ENCODE data around the gene U2AF1L4. TPM values are rescaled to one million over a fixed set of nuclear protein-coding genes. Genes with fewer than 3 reads are reported as not detected.

The U2AF1L4 gene
- total and polyA plus RNA-seq, 2 of the 4 experiments (the other 2 are of a cell fraction) = 6.1 to 15.0 TPM

GRCh38 chr19:35741203-35741515, 4.1 kb downstream of the U2AF1L4 start:
- H3K9me3 ChIP-seq (ENCODE audit: control insufficient read depth, insufficient read depth, low read length) = no peaks in the 10 kb centered on the region
- H3K23ac ChIP-seq (ENCODE audit: low read depth, low read length) = no peak overlapping the region
- in situ Hi-C loops (cut with MboI; ENCODE audit: low sequenced_read_pairs) = no loop called here
- peaks cover 0 to 18% of the 10 kb centered on the region in 2 experiments; a peak in 2 of 4 replicates for H3K79me1 ChIP-seq (ENCODE audit: low read depth in 1 of 2, low read length in 2 of 2)
- dilution Hi-C loops (cut with HindIII; ENCODE audit: low sequenced_read_pairs, unreplicated experiment) = no loop called here
- BruUV-seq (replicated peaks) = no TSS peak
- POLR2A ChIA-PET (ENCODE audit: unreplicated experiment) = interaction anchor here (0.9 kb wide), 1 partner anchor 18 kb away, joined by 3 read pairs; no protein-coding TSS in a partner anchor
- peak overlapping the region; percentile 39; the same call in 1 of the 2 replicates for H3K14ac ChIP-seq (replicated peaks; ENCODE audit: low read depth, low read length)
- peaks cover 27% of the 10 kb centered on the region for H3K36me3 ChIP-seq (ENCODE audit: control insufficient read depth, insufficient read depth, low read length)
- H4K20me1 ChIP-seq (ENCODE audit: insufficient read depth, low read length) = no peaks in the 10 kb centered on the region; the same call in 1 of the 2 replicates
- peak overlapping the region; percentile 93 for H2AFZ ChIP-seq (replicated peaks; ENCODE audit: low read length, poor library complexity)
- H2BK120ac ChIP-seq (ENCODE audit: low read depth, low read length) = no peak overlapping the region
- H2BK20ac ChIP-seq (ENCODE audit: low read depth, low read length) = no peak overlapping the region
- H4K91ac ChIP-seq (ENCODE audit: insufficient read depth, low read depth, low read length) = no peak overlapping the region
- H3K56ac ChIP-seq (ENCODE audit: extremely low read depth, insufficient read depth, low read length) = no peak overlapping the region
- intact Hi-C loops (cut with micrococcal nuclease) = no loop called here
- H2AK5ac ChIP-seq (ENCODE audit: low read depth, low read length) = no peak overlapping the region
- peak overlapping the region; percentile 62 for H3K9ac ChIP-seq (ENCODE audit: low read depth, low read length)
- no peak overlapping the region for H2BK15ac ChIP-seq (ENCODE audit: low read depth, low read length)
- peak overlapping the region; percentile 61 for H3K4me3 ChIP-seq (ENCODE audit: insufficient read depth, low read depth, low read length)
- no peak overlapping the region for H2AK9ac ChIP-seq (replicated peaks; ENCODE audit: low read depth, low read length, poor library complexity)
- peak overlapping the region; percentile 14; the same call in 1 of the 2 replicates for H3K4ac ChIP-seq (ENCODE audit: low read depth, low read length)
- peak overlapping the region; percentile 72 to 86; a peak in 2 of 4 replicates for H4K8ac ChIP-seq (ENCODE audit: low read depth in 2 of 2, low read length in 2 of 2)
- peaks cover 5% of the 10 kb centered on the region; the same call in 1 of the 2 replicates for H3K9me1 ChIP-seq (ENCODE audit: insufficient read depth, low read length)
- no CpG with 5 or more reads among the region's 12 CpGs for WGBS, 2 experiments (ENCODE audit: extremely low coverage in 2 of 2, insufficient read length in 1 of 2)
- ATAC-seq (ENCODE audit: low read depth) = no peak
- H3K27me3 ChIP-seq (ENCODE audit: control insufficient read depth, insufficient read depth, low read length) = no peaks in the 10 kb centered on the region
- no peak for DNase-seq
- H3K18ac ChIP-seq (ENCODE audit: low read depth, low read length) = no peak overlapping the region
- peak overlapping the region; percentile 98 for H3K4me2 ChIP-seq (ENCODE audit: low read depth, low read length)
- peak overlapping the region; percentile 35 for H2BK5ac ChIP-seq (ENCODE audit: low read depth, low read length, poor library complexity, severe bottlenecking)
- H3K4me1 ChIP-seq (ENCODE audit: control insufficient read depth, insufficient read depth, low read length) = 0 out of 2 replicates have a peak, but pooled peaks cover 3% of the 10 kb centered on the region
- no peak overlapping the region for H4K5ac ChIP-seq (ENCODE audit: low read depth, low read length)
- CTCF ChIA-PET = interaction anchor here (1.2 kb wide), 1 partner anchor 11 kb away, joined by 5 read pairs; no protein-coding TSS in a partner anchor
- peak overlapping the region; percentile 66 for H3K27ac ChIP-seq (ENCODE audit: insufficient read depth, low read length)
- no peak for TF ChIP-seq USF2 (IDR thresholded peaks at IDR 0.05; ENCODE audit: low read depth, low read length)
- TF ChIP-seq POLR2A (IDR thresholded peaks at IDR 0.05; ENCODE audit: low read depth, low read length) = no peak
- no peak for TF ChIP-seq CHD1 (IDR thresholded peaks at IDR 0.05; ENCODE audit: low read depth, low read length)
- TF ChIP-seq MXI1 (IDR thresholded peaks at IDR 0.05; ENCODE audit: borderline replicate concordance, low read depth, low read length) = no peak
- no peak for TF ChIP-seq MAFK (IDR thresholded peaks at IDR 0.05; ENCODE audit: low read depth, low read length)
- TF ChIP-seq ELK1 (IDR thresholded peaks at IDR 0.05; ENCODE audit: borderline replicate concordance, low read depth, low read length) = no peak
- TF ChIP-seq CEBPB (IDR thresholded peaks at IDR 0.05; ENCODE audit: low read depth, low read length) = no peak
- TF ChIP-seq FOS (IDR thresholded peaks at IDR 0.05; ENCODE audit: low read depth, low read length) = no peak
- TF ChIP-seq RAD21 (IDR thresholded peaks at IDR 0.05; ENCODE audit: low read length) = no peak
- TF ChIP-seq RFX5 (IDR thresholded peaks at IDR 0.05; ENCODE audit: low read depth, low read length) = no peak
- TF ChIP-seq SMC3 (IDR thresholded peaks at IDR 0.05; ENCODE audit: low read depth, low read length) = no peak
- TF ChIP-seq MAZ (IDR thresholded peaks at IDR 0.05; ENCODE audit: borderline replicate concordance, low read depth, low read length) = no peak
